Endothelial cell (in vitro differentiated cells): ENCODE measurements around the gene SHISA6. TPM values are rescaled to one million over a fixed set of nuclear protein-coding genes. Genes with fewer than 3 reads are reported as not detected.

Source experiments
- DNase-seq: peaks from one replicate; pipeline ENCODE4 v3.0.0; 2021; ENCODE audit warnings: low spot score
- H3K27ac Mint-ChIP-seq: one replicate; pipeline ENCODE4 v1.8.0; 2021; ENCODE audit warnings: mixed read lengths, inconsistent platforms; ENCODE audit not compliant: unreplicated experiment
- H3K27me3 Mint-ChIP-seq: one replicate; pipeline ENCODE4 v1.8.0; 2021; ENCODE audit warnings: mild to moderate bottlenecking, moderate library complexity, mixed read lengths, inconsistent platforms; ENCODE audit not compliant: unreplicated experiment
- H3K36me3 Mint-ChIP-seq: one replicate; pipeline ENCODE4 v1.8.0; 2021; ENCODE audit warnings: mild to moderate bottlenecking, low read depth, mixed read lengths, inconsistent platforms; ENCODE audit not compliant: unreplicated experiment
- H3K4me1 Mint-ChIP-seq: one replicate; pipeline ENCODE4 v1.8.0; 2021; ENCODE audit warnings: mild to moderate bottlenecking, mixed read lengths, inconsistent platforms; ENCODE audit not compliant: unreplicated experiment
- H3K4me3 Mint-ChIP-seq: one replicate; pipeline ENCODE4 v1.8.0; 2021; ENCODE audit warnings: mild to moderate bottlenecking, mixed read lengths, inconsistent platforms; ENCODE audit not compliant: unreplicated experiment
- H3K9me3 Mint-ChIP-seq: one replicate; pipeline ENCODE4 v1.8.0; 2021; ENCODE audit warnings: mixed read lengths, inconsistent platforms; ENCODE audit not compliant: unreplicated experiment
- total RNA-seq: library from RNA; stranded (reverse); fragmentation: NEBNext Ultra II Directional; extraction: Animal tissue kit (Norgen Biotek cat#: 25700); gene quantifications from one replicate; pipeline ENCODE4 v1.2.1, GENCODE V29; 2021; ENCODE audit not compliant: unreplicated experiment
- TF ChIP-seq, protein P1 (sequence below): fragments of 200-600 bp; sonication (generic); IDR thresholded peaks from one replicate; pipeline ENCODE4 v1.5.0; 2021; ENCODE audit warnings: antibody characterized with exemption; ENCODE audit not compliant: unreplicated experiment

SHISA6 gene
- total RNA-seq, 1 donor from 2014 or later, result not detected

DNA sequence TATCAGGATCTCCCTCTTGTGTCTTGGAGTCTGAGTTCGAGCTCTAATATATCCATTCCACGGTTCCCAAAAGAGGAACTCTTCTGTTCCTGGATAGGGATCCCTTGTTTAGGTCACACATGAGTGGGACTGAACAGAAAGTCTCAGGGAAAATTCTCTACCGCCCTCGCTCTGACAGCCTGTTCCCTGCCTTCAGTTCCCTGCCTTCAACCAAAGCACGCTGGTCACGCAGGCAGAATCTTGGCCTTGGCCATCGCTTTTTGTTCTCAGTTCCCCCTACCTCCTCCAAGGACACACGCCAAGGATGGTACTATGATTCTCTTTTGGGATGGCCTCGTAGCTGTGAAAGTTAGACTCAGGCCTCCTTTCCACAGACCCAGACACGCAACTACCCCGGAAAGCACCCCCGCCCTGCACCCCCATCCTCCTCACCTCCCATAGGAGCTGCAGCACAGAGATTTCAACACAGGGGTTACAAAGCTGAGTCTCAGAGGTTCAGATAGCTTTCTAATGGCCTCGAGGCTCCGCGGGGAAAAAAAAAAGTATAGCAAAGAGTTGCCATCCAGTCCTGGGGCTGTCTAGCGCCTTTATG is 1.5 kb upstream of the SHISA6 start:
- Mint-ChIP-seq H3K27ac (peak overlapping the region; percentile 37), H3K27me3 (peaks cover 33% of the 10 kb centered on the region), H3K36me3 (peaks cover 16% of the 10 kb centered on the region), H3K9me3 (peaks cover 44% of the 10 kb centered on the region), H3K4me3 (peak overlapping the region; percentile 77), H3K4me1 (peaks cover 3% of the 10 kb centered on the region)
- DNase-seq, result no peak
- TF ChIP-seq, protein P1, sequence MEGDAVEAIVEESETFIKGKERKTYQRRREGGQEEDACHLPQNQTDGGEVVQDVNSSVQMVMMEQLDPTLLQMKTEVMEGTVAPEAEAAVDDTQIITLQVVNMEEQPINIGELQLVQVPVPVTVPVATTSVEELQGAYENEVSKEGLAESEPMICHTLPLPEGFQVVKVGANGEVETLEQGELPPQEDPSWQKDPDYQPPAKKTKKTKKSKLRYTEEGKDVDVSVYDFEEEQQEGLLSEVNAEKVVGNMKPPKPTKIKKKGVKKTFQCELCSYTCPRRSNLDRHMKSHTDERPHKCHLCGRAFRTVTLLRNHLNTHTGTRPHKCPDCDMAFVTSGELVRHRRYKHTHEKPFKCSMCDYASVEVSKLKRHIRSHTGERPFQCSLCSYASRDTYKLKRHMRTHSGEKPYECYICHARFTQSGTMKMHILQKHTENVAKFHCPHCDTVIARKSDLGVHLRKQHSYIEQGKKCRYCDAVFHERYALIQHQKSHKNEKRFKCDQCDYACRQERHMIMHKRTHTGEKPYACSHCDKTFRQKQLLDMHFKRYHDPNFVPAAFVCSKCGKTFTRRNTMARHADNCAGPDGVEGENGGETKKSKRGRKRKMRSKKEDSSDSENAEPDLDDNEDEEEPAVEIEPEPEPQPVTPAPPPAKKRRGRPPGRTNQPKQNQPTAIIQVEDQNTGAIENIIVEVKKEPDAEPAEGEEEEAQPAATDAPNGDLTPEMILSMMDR, result no peak

- peaks cover 18% of the 10 kb centered on the region for H3K36me3 Mint-ChIP-seq
- peaks cover 48% of the 10 kb centered on the region for H3K9me3 Mint-ChIP-seq
- H3K27me3 Mint-ChIP-seq, result peaks cover 31% of the 10 kb centered on the region
- DNase-seq, result no peak
- no peak overlapping the region for H3K4me3 Mint-ChIP-seq
- peaks cover 3% of the 10 kb centered on the region for H3K4me1 Mint-ChIP-seq
- TF ChIP-seq, protein P1, result no peak
- no peak overlapping the region for H3K27ac Mint-ChIP-seq
Measured at GRCh38 chr17:11240041-11240840, 772 bp upstream of the SHISA6 start.

GRCh38 chr17:11241611-11242226 is 706 bp downstream of the SHISA6 start:
- Mint-ChIP-seq H3K27me3 (peaks cover 31% of the 10 kb centered on the region), H3K4me1 (peaks cover 3% of the 10 kb centered on the region), H3K9me3 (peaks cover 49% of the 10 kb centered on the region), H3K36me3 (peaks cover 18% of the 10 kb centered on the region), H3K4me3 (peak overlapping the region; percentile 44), H3K27ac (no peak overlapping the region)
- TF ChIP-seq, protein P1, result no peak
- DNase-seq, result no peak

DNA sequence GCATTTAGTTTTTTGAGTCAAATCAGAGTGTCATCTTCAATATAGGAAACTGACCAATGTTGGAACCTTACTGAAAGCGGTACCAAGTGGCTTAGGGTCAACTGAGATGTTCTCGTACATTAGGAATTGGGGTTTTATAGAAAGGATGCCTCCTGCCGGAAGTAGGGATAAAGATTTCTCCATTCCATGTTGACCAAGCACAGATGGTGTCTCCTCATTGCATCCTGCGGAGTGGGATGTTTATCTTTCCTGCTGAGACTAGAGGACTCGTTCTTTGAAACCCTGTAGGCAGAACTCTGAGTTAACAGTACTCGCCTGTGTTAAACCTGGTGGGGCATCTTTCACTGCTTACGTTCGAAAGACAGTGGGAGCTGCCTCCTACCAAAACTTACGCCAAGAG is 1.4 kb downstream of the SHISA6 start:
- Mint-ChIP-seq H3K36me3 (peaks cover 18% of the 10 kb centered on the region), H3K27ac (peak overlapping the region; percentile 4), H3K9me3 (peaks cover 53% of the 10 kb centered on the region), H3K4me3 (peak overlapping the region; percentile 44), H3K27me3 (peaks cover 33% of the 10 kb centered on the region), H3K4me1 (peaks cover 3% of the 10 kb centered on the region)
- TF ChIP-seq, protein P1, result no peak
- DNase-seq, result no peak
